Small intestine (tissue), 7 donors: ENCODE data around the gene VDR. TPM values are rescaled to one million over a fixed set of nuclear protein-coding genes. Genes with fewer than 3 reads are reported as not detected.

ENCODE experiments used
- DNase-seq, 2 donors: peaks; one replicate each; pipeline versions ENCODE4 v3.0.0 to v3.0.0-alpha.2; 2013
- FAIRE-seq: peaks from 2 replicates; lab custom pipeline; 2012; peaks lifted over from hg19 to GRCh38; lab: Jason Lieb, UNC
- H3K27ac ChIP-seq, 3 donors: one replicate each; pipeline ENCODE4 v1.5.1; 2013; ENCODE audit warnings: low read length in 2 of 3, mild to moderate bottlenecking in 2 of 3, control low read depth in 1 of 3, inconsistent platforms in 1 of 3, low read depth in 1 of 3, moderate library complexity in 1 of 3
- H3K27me3 ChIP-seq, 3 donors: one replicate each; pipeline ENCODE4 v1.6.1; 2013; ENCODE audit warnings: low read length in 3 of 3, inconsistent platforms in 1 of 3; ENCODE audit not compliant: control insufficient read depth in 3 of 3, insufficient read depth in 3 of 3
- H3K36me3 ChIP-seq, 3 donors: one replicate each; pipeline ENCODE4 v1.6.1; 2013; ENCODE audit warnings: low read length in 3 of 3, inconsistent platforms in 1 of 3, low read depth in 1 of 3, mild to moderate bottlenecking in 1 of 3, moderate library complexity in 1 of 3; ENCODE audit not compliant: control insufficient read depth in 3 of 3, insufficient read depth in 2 of 3
- H3K4me1 ChIP-seq, 3 donors: one replicate each; pipeline ENCODE4 v1.6.1; 2013; ENCODE audit warnings: low read length in 2 of 3, inconsistent platforms in 1 of 3, low read depth in 1 of 3, mild to moderate bottlenecking in 1 of 3, moderate library complexity in 1 of 3; ENCODE audit not compliant: control insufficient read depth in 3 of 3, insufficient read depth in 2 of 3
- H3K4me3 ChIP-seq, 3 donors: one replicate each; pipeline ENCODE4 v1.5.1; 2013; ENCODE audit warnings: low read length in 3 of 3, control low read depth in 1 of 3, inconsistent platforms in 1 of 3, low read depth in 1 of 3, mild to moderate bottlenecking in 1 of 3, moderate library complexity in 1 of 3
- H3K9me3 ChIP-seq, 2 donors: one replicate each; pipeline ENCODE4 v1.6.1; 2013; ENCODE audit warnings: low read depth in 1 of 2, low read length in 1 of 2; ENCODE audit not compliant: control insufficient read depth in 2 of 2, insufficient read depth in 1 of 2
- WGBS, 3 donors: extraction: QIAGEN DNeasy Blood & Tissue Kit; methylation state at CpG; one replicate each; pipeline ENCODE4 v1.1.7; 2013; 5-methylcytosine and 5-hydroxymethylcytosine counted together
- polyA plus RNA-seq, 4 donors: library from polyadenylated mRNA; stranded (reverse) in 3 of 4; unstranded in 1 of 4; fragments of 200-250 nt in 3 of 4; fragments of 120-200 nt in 1 of 4; gene quantifications; one replicate each; pipeline versions ENCODE4 v1.2.1 to v1.2.3, GENCODE V29; 2013
- donor health status: healthy with polysubstance abuse.
- donor health status: control.
- donor health status: control.
- donor health status: Bipolar disorder and iron deficiency.
- donor health status: healthy.

Gene VDR
- polyA plus RNA-seq, 4 donors: 16.6 to 61.0 (median 41.9) TPM

DNA sequence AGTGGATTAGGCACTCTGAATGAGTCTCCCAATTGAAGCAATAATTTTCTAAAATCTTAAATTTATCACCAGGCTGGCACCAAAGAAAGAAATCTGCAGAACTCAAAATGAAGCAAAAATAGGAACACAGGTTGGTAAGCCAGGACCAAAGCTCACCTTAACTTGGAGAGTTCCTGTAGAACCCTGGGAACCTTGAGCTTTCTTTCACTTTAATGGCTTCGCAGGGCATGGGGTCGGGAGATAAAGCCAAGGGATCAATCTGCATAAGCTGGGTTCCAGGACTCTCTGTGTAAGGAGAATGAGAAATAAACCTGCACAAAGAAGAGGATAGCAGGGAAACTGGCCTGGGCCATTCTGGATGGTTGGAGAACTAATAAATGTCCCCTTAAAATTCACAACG, 8.3 kb upstream of the VDR start:
- FAIRE-seq (no peak), DNase-seq (peak; percentile 37 to 88)
- no peak overlapping the region for H3K4me3 ChIP-seq
- peaks cover 6 to 26% (median 8%) of the 10 kb centered on the region in 3 donors for H3K4me1 ChIP-seq
- no peaks in the 10 kb centered on the region for H3K9me3 ChIP-seq
- peak overlapping the region in 2 of 3 donors; percentile 42 to 74 for H3K27ac ChIP-seq
- 13 to 49% (median 26%) methylated on average over 3 of the region's 3 CpGs for WGBS, 3 donors
- no peaks in the 10 kb centered on the region for H3K36me3 ChIP-seq
- H3K27me3 ChIP-seq: no peaks in the 10 kb centered on the region

DNA sequence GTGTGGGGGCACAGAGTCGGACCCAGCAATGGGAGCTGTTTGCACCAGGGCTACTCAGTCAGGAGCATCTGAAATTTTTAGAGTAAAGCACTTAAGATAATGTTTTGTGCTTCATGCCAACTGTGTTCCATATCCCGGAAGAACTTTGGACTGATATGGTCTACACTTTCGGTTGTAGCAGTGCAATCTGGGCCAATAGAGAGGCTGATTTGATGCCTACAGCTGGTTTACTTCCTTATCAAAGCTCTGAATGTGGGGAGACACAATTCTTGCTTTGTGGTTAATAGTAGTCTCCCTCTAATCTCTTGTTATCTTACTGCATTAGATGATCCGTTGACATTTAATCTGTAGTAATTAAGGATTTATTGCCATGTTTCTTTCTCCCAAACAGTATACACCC, 7.8 kb upstream of the VDR start:
- 10 to 55% (median 26%) methylated on average over 4 of the region's 4 CpGs for WGBS, 3 donors
- peak; percentile 53 for FAIRE-seq
- no peaks in the 10 kb centered on the region for H3K27me3 ChIP-seq
- no peak overlapping the region for H3K4me3 ChIP-seq
- no peaks in the 10 kb centered on the region for H3K36me3 ChIP-seq
- peaks cover 8 to 30% (median 8%) of the 10 kb centered on the region in 3 donors for H3K4me1 ChIP-seq
- no peaks in the 10 kb centered on the region for H3K9me3 ChIP-seq
- DNase-seq: peak; percentile 75 to 96
- peak overlapping the region; percentile 42 to 84 (median 74) for H3K27ac ChIP-seq

DNA sequence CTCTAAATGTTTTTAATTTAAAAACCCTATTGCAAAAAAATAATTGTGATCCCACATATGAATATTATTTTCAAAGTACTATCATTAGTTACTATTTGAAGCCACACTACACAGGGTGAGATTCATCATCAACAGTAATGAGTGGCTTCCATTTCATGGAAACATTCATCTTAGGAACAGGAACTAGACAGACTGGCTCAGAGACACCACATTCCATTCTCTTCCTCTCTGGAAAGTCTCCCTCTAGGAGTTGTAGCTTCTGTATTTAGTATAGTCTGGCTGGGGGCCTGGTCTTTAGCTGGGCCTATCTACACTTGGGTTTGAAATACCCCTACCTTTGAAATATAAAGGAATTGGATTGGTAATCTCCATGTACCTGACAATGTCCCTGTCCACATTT, 6.2 kb upstream of the VDR start:
- H3K36me3 ChIP-seq: no peaks in the 10 kb centered on the region
- no peaks in the 10 kb centered on the region for H3K9me3 ChIP-seq
- peaks cover 8 to 30% (median 8%) of the 10 kb centered on the region in 3 donors for H3K4me1 ChIP-seq
- DNase-seq (no peak), FAIRE-seq (no peak)
- no peak overlapping the region for H3K4me3 ChIP-seq
- H3K27ac ChIP-seq: no peak overlapping the region
- H3K27me3 ChIP-seq: no peaks in the 10 kb centered on the region

DNA sequence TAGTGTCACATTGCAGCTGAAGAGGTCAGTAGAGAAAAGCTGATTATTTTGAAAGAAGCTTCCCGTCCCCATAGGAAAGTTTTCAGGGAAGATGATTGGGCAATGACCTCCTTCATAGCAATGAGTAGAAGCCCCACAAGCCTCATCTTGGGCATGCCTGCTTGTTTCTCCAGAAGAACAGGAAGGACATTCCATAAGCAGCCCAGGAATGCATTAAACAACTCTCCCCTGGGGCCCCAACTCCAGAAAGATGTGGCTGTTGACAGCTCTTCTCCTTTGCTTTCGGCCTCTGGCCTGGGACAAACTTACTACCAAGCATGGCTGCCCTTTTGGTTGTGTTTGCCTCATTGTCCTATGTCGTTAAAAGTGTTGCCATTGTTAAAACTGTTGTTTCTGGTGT, 5.7 kb upstream of the VDR start:
- FAIRE-seq: no peak

DNA sequence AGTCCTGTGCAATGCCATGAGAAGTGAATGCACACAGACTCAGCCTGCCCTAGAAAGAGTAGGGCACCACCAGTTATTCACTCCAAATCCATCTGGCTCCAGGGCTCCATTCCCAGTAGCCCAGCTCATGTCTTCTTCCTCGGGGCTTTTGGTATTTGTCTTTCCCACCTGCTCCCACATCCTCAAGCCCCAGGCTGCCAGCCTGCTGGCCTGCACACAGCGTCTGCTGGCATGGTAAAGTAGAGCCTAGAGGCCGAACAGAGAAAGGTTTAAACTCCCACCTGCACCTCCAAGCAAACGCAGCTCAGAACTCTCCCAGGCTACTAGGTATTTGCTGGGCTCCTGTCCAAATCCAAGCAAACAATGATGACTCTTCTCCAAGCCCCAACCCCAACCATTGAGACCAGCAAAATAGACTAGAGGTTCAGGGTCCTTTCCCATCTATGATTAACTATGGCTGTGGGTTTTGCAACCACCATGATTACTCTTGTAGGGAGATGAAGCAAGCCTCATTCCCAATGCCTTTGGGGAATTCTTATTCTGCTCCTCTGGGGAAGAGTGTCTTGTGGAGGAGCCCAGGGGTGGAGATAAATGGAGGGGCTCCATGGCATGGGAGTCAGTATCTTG, 5.2 kb upstream of the VDR start:
- FAIRE-seq: no peak
- DNase-seq: no peak
- peaks cover 8 to 30% (median 8%) of the 10 kb centered on the region in 3 donors for H3K4me1 ChIP-seq
- peaks cover 0 to 7% (median 0%) of the 10 kb centered on the region in 3 donors for H3K27me3 ChIP-seq
- no peaks in the 10 kb centered on the region for H3K9me3 ChIP-seq
- H3K4me3 ChIP-seq: no peak overlapping the region
- 31 to 67% (median 44%) methylated on average over 4 of the region's 4 CpGs for WGBS, 3 donors
- H3K36me3 ChIP-seq: no peaks in the 10 kb centered on the region
- no peak overlapping the region for H3K27ac ChIP-seq

More for the DNA sequence above, 5.7 kb upstream of the VDR start:
- peaks cover 0 to 2% (median 0%) of the 10 kb centered on the region in 3 donors for H3K27me3 ChIP-seq
- H3K36me3 ChIP-seq: no peaks in the 10 kb centered on the region
- H3K4me3 ChIP-seq: no peak overlapping the region
- no peak for DNase-seq
- H3K4me1 ChIP-seq: peaks cover 8 to 30% (median 8%) of the 10 kb centered on the region in 3 donors
- no peaks in the 10 kb centered on the region for H3K9me3 ChIP-seq
- no peak overlapping the region for H3K27ac ChIP-seq
- 54 to 85% (median 77%) methylated on average over 3 of the region's 3 CpGs for WGBS, 3 donors

DNA sequence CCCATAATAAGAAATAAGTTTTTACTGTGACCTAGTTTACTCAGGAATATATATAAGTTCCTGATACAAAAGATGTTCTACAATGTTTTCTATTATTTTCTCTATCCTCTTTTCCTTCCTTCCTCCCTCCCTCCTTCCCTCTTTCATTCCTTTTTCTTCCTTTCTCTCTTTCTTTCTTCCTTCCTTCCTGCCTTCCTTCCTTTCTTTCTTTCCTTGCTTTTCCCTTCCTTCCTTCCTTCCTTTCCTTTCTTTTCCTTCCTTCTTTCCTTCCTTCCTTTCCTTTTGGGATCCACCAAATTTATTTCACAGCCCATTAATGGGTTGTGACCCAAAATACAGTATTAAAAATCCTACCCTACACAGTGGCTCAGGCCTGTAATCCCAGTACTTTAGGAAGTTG, 3.9 kb upstream of the VDR start:
- Histone ChIP-seq H3K27ac (no peak overlapping the region), H3K27me3 (peaks cover 0 to 7% (median 0%) of the 10 kb centered on the region in 3 donors), H3K4me1 (peaks cover 8 to 39% (median 8%) of the 10 kb centered on the region in 3 donors), H3K36me3 (no peaks in the 10 kb centered on the region), H3K9me3 (no peaks in the 10 kb centered on the region), H3K4me3 (no peak overlapping the region)
- no peak for FAIRE-seq
- no peak for DNase-seq

DNA sequence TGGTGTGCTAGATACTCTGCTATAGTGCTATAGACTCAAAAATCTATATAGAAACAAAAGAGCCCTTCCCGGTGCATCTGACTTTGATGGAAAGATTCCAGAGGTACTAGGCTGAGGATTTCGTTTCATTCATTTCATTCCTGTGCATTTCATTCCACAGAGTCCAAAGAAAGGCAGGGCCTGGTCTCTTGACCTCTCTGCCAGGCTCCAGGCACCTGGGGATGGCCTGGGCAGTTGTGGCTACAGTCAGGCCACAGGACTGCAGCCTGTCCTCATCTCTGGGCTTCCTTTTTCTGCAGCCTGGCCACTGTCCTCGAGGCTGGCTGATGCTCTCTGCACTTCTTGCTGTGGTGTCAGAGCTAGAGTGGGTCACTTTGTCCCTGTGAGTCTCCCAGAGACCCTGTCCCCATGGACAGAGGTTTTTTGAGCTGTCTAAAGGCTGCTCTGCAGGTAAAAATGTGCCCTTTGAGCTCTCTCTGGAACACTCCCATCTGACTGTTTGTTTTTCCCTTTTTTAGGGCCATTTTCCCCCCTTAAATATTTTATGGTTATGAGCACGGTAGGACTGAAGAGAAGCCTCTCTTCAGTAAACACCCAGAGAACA, 3.2 kb upstream of the VDR start:
- H3K27me3 ChIP-seq: peaks cover 0 to 7% (median 0%) of the 10 kb centered on the region in 3 donors
- peaks cover 8 to 43% (median 8%) of the 10 kb centered on the region in 3 donors for H3K4me1 ChIP-seq
- H3K4me3 ChIP-seq: no peak overlapping the region
- no peaks in the 10 kb centered on the region for H3K36me3 ChIP-seq
- DNase-seq: peak; percentile 36 to 44
- 12 to 47% (median 17%) methylated on average over 4 of the region's 4 CpGs for WGBS, 3 donors
- FAIRE-seq: no peak
- peak overlapping the region in 1 of 3 donors; percentile 12 for H3K27ac ChIP-seq
- H3K9me3 ChIP-seq: no peaks in the 10 kb centered on the region

DNA sequence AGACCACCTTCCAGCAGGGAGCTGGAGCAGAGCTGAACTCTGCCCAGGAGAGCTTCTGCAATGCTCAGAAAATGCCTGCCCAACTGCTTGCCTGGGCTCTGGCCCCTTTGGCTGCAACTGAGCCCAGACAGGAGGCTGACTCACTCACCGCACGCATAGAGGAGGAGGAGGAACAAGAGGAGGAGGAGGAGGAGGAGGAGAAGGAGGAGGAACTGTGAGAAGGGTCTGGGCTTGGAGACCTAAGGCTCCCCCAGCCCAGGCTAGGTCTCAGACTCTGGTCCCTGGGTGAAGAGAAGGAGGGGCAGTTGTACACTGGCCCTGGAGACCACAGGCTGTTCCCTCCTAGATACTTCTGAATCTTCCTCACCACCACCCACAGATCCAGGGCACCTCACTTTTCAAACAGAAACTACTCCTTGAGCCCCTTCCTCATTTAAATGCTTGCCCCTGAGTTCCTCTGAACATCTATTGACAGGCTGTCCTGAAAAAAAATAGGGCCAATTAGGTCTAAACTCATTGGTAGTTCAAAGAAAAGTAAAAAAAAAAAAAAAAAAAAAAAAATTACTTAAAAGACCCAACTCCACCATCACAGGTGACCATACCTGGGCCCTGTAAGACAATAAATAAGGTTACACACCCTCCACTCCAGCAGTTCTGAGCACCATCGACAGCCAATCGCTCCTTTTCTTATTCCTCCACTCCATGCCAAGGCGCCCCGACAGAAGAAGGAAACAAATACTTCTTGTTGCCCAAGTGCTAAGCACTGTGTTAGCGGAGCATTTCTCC, 674 bp downstream of the VDR start:
- Histone ChIP-seq H3K4me1 (peaks cover 0 to 63% (median 3%) of the 10 kb centered on the region in 3 donors), H3K9me3 (no peaks in the 10 kb centered on the region), H3K4me3 (peak overlapping the region; percentile 42 to 72 (median 68)), H3K36me3 (peaks cover 0 to 3% (median 3%) of the 10 kb centered on the region in 3 donors), H3K27me3 (peaks cover 0 to 7% (median 0%) of the 10 kb centered on the region in 3 donors), H3K27ac (peak overlapping the region; percentile 81 to 94 (median 86))
- 0 to 4% (median 3%) methylated on average over 6 to 7 of the region's 7 CpGs for WGBS, 3 donors
- DNase-seq (peak; percentile 62 to 84), FAIRE-seq (no peak)
